ENCODE data around the gene RHOT2. TPM values are rescaled to one million over a fixed set of nuclear protein-coding genes. Genes with fewer than 3 reads are reported as not detected.

The RHOT2 gene
- total and polyA plus RNA-seq, 9 of the 15 experiments (the other 6 are each of a cell fraction or from before 2014, with no cell fraction given): 5.0 to 373 (median 112) TPM

DNA sequence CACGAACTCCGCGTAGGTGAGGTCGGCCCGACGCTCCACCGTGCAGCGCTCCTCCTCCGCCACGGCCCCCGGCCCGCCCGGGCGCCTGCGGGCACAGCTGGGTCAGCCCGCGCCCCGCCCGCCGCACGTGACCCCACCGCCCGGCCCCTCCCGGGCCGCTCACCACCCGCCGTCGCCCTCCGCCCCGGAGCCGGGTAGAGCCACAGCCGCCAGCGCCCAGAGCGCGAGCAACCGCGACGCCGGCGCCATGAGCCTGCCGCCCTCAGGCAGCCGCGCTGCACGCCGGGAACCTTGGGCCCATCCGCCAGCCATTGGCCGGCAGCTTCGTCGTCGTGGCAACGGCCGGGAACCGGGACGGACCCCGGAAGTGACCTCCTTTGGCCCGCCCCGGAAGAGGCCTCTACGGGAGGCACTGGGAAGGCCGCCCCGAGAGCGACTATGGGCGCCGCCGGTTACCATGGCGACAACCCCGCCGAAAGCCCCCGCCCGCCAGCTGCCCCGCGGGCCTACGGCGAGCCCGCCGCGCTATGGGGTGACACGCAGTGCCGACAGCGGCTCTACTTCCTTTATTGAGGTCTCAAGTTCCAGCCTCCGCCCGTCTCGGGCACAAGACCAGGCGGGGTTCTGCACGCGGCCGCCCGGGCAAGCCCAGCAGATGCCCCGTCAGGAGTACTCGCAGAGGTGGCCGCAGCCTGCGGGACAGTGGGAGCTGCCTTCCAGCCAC lies 16.3 kb downstream of the RHOT2 start, which contains the start of gene JMJD8:
TSS of gene JMJD8 (minus strand) at position 264 of the 724 bp plus-strand sequence. CDS start at position 249, 15 bp downstream.
- Histone ChIP-seq H3K4me1 (replicated peaks in 1 of 2; ENCODE audit: control insufficient read depth in 2 of 2, insufficient read depth in 2 of 2, low read length in 2 of 2) (peaks cover 27 to 96% of the 10 kb centered on the region in 2 experiments), H3K4me2 (ENCODE audit: insufficient read depth, low read length) (peak within 1 kb of the TSS; percentile 75), H3K9me1 (ENCODE audit: control insufficient read depth, insufficient read depth, low read length) (peaks cover 13% of the 10 kb centered on the region), H3K27ac (ENCODE audit: extremely low read depth, low read depth, low read length) (peak within 1 kb of the TSS; percentile 88), H3K36me3 (ENCODE audit: control insufficient read depth, insufficient read depth, low read length) (peaks cover 66% of the 10 kb centered on the region), H3K27me3 (ENCODE audit: control insufficient read depth in 2 of 2, insufficient read depth in 2 of 2, low read length in 2 of 2) (no peaks in the 10 kb centered on the region), H3K79me2 (ENCODE audit: control insufficient read depth, insufficient read depth, low read length) (peaks cover 47% of the 10 kb centered on the region), H3K9ac (ENCODE audit: insufficient read depth in 1 of 2, low read depth in 2 of 2, low read length in 2 of 2) (peak within 1 kb of the TSS; percentile 71 to 98), H4K20me1 (replicated peaks; ENCODE audit: control insufficient read depth, insufficient read depth, low read length) (peaks cover 21% of the 10 kb centered on the region), H3K9me3 (replicated peaks; ENCODE audit: control insufficient read depth, insufficient read depth, low read depth, low read length) (no peaks in the 10 kb centered on the region), H2AFZ (ENCODE audit: low read depth, low read length) (peak within 1 kb of the TSS; percentile 24; the same call in 1 of the 2 replicates), H3K4me3 (peak within 1 kb of the TSS; percentile 98)
- DNase-seq (ENCODE audit: extremely low read depth in 1 of 4, low spot score in 3 of 4) (peak; percentile 83 to 97 (median 90)), ATAC-seq (peak; percentile 76), FAIRE-seq (peak; percentile 92)
- in situ Hi-C loops (cut with MboI) (no loop called here), intact Hi-C loops (cut with micrococcal nuclease) (loop anchor here (5.0 kb wide), 1 partner anchor 287 kb away; the partner anchor contains the start of gene NME4)
- BruUV-seq (replicated peaks): no TSS peak
- POLR2A ChIA-PET: interaction anchor here (0.6 to 0.8 kb wide), 5 partner anchors 9 to 442 kb away, joined by 3 to 6 read pairs (median 3); partner anchors contain the start of gene RHBDL1
- CTCF ChIA-PET (ENCODE audit: low intra/inter-chr PET ratio): no interaction called here
- WGBS (ENCODE audit: insufficient coverage, low coverage, missing lambda C conversion rate): 17% methylated on average over 42 of the region's 91 CpGs
- TF ChIP-seq KLF16 (IDR thresholded peaks at IDR 0.05) (no peak), RCOR1 (IDR thresholded peaks at IDR 0.05; ENCODE audit: borderline replicate concordance in 1 of 2, low read depth in 2 of 2, low read length in 2 of 2) (peak in 1 of 2 experiments; percentile 40; a peak in 2 of 4 replicates), KDM2B (CRISPR knock-in tag; IDR thresholded peaks at IDR 0.05) (0 out of 2 replicates have a peak, but pooled peaks have one; percentile 64), NEUROD1 (IDR thresholded peaks at IDR 0.05; ENCODE audit: borderline replicate concordance, low read depth, low read length, partially characterized antibody) (peak; percentile 80), ZNF124 (CRISPR knock-in tag; IDR thresholded peaks at IDR 0.05) (no peak), KLF6 (CRISPR knock-in tag; IDR thresholded peaks at IDR 0.05; ENCODE audit: borderline replicate concordance) (no peak), ERF (CRISPR knock-in tag; IDR thresholded peaks at IDR 0.05) (peak; percentile 36)
- TF ChIP-seq, protein P1, sequence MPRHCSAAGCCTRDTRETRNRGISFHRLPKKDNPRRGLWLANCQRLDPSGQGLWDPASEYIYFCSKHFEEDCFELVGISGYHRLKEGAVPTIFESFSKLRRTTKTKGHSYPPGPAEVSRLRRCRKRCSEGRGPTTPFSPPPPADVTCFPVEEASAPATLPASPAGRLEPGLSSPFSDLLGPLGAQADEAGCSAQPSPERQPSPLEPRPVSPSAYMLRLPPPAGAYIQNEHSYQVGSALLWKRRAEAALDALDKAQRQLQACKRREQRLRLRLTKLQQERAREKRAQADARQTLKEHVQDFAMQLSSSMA (CRISPR knock-in tag; IDR thresholded peaks at IDR 0.05): peak; percentile 63
- TF ChIP-seq, protein P2, sequence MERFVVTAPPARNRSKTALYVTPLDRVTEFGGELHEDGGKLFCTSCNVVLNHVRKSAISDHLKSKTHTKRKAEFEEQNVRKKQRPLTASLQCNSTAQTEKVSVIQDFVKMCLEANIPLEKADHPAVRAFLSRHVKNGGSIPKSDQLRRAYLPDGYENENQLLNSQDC (CRISPR knock-in tag; IDR thresholded peaks at IDR 0.05): no peak
- TF ChIP-seq, protein P3, sequence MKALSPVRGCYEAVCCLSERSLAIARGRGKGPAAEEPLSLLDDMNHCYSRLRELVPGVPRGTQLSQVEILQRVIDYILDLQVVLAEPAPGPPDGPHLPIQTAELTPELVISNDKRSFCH (CRISPR knock-in tag; IDR thresholded peaks at IDR 0.05): no peak
- TF ChIP-seq, protein P3 (tag; IDR thresholded peaks at IDR 0.05): peak; percentile 61; the same call in 1 of the 2 replicates
- TF ChIP-seq, protein P4, sequence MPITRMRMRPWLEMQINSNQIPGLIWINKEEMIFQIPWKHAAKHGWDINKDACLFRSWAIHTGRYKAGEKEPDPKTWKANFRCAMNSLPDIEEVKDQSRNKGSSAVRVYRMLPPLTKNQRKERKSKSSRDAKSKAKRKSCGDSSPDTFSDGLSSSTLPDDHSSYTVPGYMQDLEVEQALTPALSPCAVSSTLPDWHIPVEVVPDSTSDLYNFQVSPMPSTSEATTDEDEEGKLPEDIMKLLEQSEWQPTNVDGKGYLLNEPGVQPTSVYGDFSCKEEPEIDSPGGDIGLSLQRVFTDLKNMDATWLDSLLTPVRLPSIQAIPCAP (CRISPR knock-in tag; IDR thresholded peaks at IDR 0.05; ENCODE audit: borderline replicate concordance): no peak
- TF ChIP-seq, protein P5, sequence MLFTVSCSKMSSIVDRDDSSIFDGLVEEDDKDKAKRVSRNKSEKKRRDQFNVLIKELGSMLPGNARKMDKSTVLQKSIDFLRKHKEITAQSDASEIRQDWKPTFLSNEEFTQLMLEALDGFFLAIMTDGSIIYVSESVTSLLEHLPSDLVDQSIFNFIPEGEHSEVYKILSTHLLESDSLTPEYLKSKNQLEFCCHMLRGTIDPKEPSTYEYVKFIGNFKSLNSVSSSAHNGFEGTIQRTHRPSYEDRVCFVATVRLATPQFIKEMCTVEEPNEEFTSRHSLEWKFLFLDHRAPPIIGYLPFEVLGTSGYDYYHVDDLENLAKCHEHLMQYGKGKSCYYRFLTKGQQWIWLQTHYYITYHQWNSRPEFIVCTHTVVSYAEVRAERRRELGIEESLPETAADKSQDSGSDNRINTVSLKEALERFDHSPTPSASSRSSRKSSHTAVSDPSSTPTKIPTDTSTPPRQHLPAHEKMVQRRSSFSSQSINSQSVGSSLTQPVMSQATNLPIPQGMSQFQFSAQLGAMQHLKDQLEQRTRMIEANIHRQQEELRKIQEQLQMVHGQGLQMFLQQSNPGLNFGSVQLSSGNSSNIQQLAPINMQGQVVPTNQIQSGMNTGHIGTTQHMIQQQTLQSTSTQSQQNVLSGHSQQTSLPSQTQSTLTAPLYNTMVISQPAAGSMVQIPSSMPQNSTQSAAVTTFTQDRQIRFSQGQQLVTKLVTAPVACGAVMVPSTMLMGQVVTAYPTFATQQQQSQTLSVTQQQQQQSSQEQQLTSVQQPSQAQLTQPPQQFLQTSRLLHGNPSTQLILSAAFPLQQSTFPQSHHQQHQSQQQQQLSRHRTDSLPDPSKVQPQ (CRISPR knock-in tag; IDR thresholded peaks at IDR 0.05; ENCODE audit: borderline replicate concordance): no peak
- TF ChIP-seq, protein P6, sequence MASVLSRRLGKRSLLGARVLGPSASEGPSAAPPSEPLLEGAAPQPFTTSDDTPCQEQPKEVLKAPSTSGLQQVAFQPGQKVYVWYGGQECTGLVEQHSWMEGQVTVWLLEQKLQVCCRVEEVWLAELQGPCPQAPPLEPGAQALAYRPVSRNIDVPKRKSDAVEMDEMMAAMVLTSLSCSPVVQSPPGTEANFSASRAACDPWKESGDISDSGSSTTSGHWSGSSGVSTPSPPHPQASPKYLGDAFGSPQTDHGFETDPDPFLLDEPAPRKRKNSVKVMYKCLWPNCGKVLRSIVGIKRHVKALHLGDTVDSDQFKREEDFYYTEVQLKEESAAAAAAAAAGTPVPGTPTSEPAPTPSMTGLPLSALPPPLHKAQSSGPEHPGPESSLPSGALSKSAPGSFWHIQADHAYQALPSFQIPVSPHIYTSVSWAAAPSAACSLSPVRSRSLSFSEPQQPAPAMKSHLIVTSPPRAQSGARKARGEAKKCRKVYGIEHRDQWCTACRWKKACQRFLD (CRISPR knock-in tag; IDR thresholded peaks at IDR 0.05): peak; percentile 68; the same call in 1 of the 2 replicates

All from K562 (cell line).